ENCODE measurements around the gene QRICH1. TPM values are rescaled to one million over a fixed set of nuclear protein-coding genes. Genes with fewer than 3 reads are reported as not detected.

The QRICH1 gene
- total RNA-seq, 4 donors from 2014 or later: 79.8 to 342 (median 98.3) TPM

DNA sequence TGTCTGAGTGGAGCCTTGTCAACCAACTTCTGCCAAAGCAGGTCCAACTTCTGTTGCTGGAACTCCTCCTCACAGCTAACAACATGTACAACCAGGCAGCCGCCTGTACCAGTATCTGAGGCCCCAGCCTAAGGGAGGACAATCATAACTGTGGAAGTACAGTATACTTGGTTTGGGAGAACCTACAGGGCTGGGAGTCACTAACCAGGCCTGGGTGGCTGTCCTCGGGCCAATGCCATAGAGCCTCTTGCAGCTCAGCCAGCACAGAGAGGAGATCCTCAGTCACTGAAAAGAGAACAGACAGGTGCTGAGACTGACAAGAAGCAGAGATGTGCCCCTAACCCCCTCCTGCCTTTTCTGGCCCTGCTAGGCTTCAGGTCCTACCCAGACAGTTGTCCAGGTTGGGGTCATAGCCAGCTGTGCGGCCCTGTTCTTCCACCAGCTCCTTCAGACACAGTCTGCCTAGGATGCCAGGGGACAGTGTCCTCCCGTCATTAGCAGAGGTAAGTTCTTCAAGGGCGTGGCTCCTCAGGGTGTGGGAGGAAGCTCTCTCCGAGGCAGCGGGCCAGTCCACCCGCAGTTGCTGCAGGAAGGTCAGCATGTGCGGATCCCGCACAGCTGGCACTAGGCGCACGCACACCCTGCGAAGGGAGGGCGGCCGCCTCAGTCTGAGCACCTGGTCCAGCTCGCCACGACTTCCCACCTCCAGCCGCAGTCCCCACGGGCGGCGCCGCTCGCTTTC is 76.5 kb downstream of the QRICH1 start:
- 22 to 52% methylated on average over 5 to 9 of the region's 23 CpGs for WGBS, 2 donors
- peaks cover 26 to 28% of the 10 kb centered on the region in 2 donors for H3K4me1 ChIP-seq
- intact Hi-C loops (cut with DNase I): no loop called here
- H3K27me3 ChIP-seq: no peaks in the 10 kb centered on the region
- H3K36me3 ChIP-seq: peaks cover 23 to 29% of the 10 kb centered on the region in 2 donors
- no peaks in the 10 kb centered on the region for H3K9me3 ChIP-seq
- TF ChIP-seq, protein P1, sequence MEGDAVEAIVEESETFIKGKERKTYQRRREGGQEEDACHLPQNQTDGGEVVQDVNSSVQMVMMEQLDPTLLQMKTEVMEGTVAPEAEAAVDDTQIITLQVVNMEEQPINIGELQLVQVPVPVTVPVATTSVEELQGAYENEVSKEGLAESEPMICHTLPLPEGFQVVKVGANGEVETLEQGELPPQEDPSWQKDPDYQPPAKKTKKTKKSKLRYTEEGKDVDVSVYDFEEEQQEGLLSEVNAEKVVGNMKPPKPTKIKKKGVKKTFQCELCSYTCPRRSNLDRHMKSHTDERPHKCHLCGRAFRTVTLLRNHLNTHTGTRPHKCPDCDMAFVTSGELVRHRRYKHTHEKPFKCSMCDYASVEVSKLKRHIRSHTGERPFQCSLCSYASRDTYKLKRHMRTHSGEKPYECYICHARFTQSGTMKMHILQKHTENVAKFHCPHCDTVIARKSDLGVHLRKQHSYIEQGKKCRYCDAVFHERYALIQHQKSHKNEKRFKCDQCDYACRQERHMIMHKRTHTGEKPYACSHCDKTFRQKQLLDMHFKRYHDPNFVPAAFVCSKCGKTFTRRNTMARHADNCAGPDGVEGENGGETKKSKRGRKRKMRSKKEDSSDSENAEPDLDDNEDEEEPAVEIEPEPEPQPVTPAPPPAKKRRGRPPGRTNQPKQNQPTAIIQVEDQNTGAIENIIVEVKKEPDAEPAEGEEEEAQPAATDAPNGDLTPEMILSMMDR (IDR thresholded peaks at IDR 0.05): no peak
- no peak for TF ChIP-seq POLR2A (IDR thresholded peaks at IDR 0.05)
- H3K27ac ChIP-seq: no peak overlapping the region
- DNase-seq: no peak
- peak overlapping the region; percentile 62 to 82 (median 66) for H3K4me3 ChIP-seq (replicated peaks in 1 of 3)

DNA sequence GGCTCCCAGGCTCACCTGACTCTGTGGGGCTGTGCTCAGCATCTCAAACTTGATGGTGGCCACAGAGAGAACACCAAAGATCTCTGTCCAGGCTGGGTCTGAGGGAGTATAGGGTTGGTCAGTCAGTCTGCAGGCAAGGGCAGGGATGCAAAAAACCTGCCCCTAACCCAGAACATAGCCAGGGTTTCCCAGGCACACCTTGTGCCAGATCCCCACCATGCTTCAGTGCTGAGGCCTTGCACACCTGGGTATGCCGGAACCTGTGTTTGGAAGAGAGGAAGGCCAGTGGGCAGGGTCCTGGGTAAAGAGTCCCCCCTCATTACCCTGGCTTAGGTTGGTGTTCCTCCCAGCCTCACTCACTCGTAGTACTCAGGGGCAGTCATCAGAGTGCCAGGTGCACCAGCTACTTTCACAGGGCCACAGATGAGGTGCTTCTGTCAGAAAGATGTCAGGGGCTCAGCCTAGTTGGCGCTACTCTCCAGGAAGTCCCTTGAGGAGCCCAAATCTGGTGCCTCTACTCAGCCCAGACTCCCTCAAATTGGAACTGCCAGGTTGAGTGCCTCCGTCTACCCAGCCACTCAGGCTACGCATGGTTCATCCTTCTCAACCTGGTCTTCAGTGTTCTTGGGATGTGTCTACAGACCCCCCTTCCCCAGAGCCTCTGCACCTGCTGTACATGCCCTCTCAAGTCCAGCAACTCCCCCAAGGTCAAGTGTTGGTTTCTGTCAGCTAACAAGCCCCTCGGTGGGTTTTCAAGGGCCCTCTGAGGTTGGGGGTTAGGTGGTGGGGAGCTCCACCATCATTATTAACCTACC is 77.2 kb downstream of the QRICH1 start:
- intact Hi-C loops (cut with DNase I): no loop called here
- TF ChIP-seq POLR2A (IDR thresholded peaks at IDR 0.05): no peak
- TF ChIP-seq, protein P1 (IDR thresholded peaks at IDR 0.05): no peak
- Histone ChIP-seq H3K4me1 (peaks cover 26 to 28% of the 10 kb centered on the region in 2 donors), H3K4me3 (replicated peaks in 1 of 3) (no peak overlapping the region), H3K27ac (no peak overlapping the region), H3K36me3 (peaks cover 23 to 29% of the 10 kb centered on the region in 2 donors), H3K9me3 (no peaks in the 10 kb centered on the region), H3K27me3 (no peaks in the 10 kb centered on the region)
- 83 to 94% methylated on average over 6 of the region's 6 CpGs for WGBS, 2 donors
- DNase-seq: no peak

DNA sequence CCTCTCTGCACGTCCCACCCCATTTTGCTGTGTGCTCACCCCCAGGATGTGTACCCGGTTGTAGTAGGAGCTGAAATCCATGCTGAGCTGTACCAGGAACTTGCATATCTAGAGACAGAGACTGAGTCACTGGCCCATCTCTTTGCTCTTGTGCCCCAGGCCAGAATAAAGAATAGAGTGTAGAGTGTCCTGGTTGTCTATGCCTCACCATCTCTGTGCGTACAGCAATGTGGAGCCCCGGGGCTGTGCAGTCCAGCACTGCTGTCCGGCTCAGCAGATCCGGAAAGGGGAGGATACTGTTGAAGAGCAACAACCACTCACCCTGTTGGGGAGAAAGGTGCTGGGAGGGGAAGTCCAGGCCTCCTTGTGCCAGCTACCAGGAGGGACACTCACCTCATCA is 78.1 kb downstream of the QRICH1 start:
- intact Hi-C loops (cut with DNase I): no loop called here
- no peak for DNase-seq
- Histone ChIP-seq H3K27ac (no peak overlapping the region), H3K9me3 (no peaks in the 10 kb centered on the region), H3K36me3 (peaks cover 23 to 29% of the 10 kb centered on the region in 2 donors), H3K4me3 (replicated peaks in 1 of 3) (no peak overlapping the region), H3K4me1 (peaks cover 26 to 28% of the 10 kb centered on the region in 2 donors), H3K27me3 (no peaks in the 10 kb centered on the region)
- TF ChIP-seq, protein P1 (IDR thresholded peaks at IDR 0.05): no peak
- no peak for TF ChIP-seq POLR2A (IDR thresholded peaks at IDR 0.05)
- 86 to 87% methylated on average over 6 of the region's 6 CpGs for WGBS, 2 donors

GRCh38 chr3:49015072-49015471 is 78.8 kb downstream of the QRICH1 start:
- 78 to 93% methylated on average over 6 of the region's 8 CpGs for WGBS, 2 donors
- no peak overlapping the region for H3K27ac ChIP-seq
- H3K27me3 ChIP-seq: no peaks in the 10 kb centered on the region
- no peaks in the 10 kb centered on the region for H3K9me3 ChIP-seq
- H3K36me3 ChIP-seq: peaks cover 23 to 29% of the 10 kb centered on the region in 2 donors
- H3K4me3 ChIP-seq (replicated peaks in 1 of 3): no peak overlapping the region
- no peak for DNase-seq
- TF ChIP-seq, protein P1 (IDR thresholded peaks at IDR 0.05): no peak
- no peak for TF ChIP-seq POLR2A (IDR thresholded peaks at IDR 0.05)
- intact Hi-C loops (cut with DNase I): no loop called here
- H3K4me1 ChIP-seq: peaks cover 20 to 23% of the 10 kb centered on the region in 2 donors
